NCI-H748 treated with DMSO at 0.1 percent for 48 hours (cell line): ENCODE measurements around the gene KIF6.
"Not testable (repeated sequence)": the region's sequence is repeated elsewhere in the genome, so short reads cannot be mapped to it uniquely, and the experiment has no call there.

Experiments used
- DNase-seq: peaks from one replicate; lab custom pipeline; 2025; lab: John Stamatoyannopoulos, UW

Gene KIF6

DNA sequence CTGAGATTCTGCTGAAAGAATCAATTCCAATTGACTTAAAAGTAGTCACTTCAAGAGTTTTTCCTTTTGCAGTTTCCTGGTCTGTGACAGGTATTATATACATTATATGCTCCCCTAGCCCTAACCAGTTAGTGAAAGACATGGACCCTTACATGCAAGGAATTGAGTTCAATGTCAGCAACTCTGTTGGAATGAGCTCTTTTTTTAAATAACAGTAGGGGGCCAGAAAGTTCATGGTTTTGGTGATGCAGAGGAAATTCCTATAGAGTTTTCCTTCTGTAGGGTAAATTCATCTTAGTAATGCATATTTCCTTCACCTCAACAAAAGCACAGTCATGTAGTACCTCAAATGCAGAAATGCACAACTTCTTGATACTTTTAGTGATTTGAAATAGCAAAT is 172.2 kb downstream of the KIF6 start:
- DNase-seq, result no peak

DNA sequence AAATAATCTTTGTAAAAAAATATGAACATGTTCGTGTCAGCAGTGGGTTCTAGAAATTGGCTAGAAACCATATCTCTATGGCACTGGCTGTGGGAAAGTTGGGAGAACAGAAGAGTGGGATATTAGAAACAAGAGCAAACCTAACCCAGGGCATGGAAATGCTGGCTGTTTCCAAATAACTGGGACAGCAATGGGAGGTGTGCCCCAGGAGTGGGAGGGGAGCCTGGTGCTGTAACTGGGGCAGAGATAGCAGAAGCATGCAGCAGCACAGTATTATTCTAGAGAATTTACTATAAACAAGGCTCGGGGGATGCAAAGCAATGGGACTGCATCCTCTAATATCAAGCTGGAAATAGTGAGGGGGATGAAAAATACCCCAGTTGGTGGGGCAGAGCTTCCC is 175.0 kb downstream of the KIF6 start:
- DNase-seq, result no peak

GRCh38 chr6:39546731-39547130 is 178.5 kb downstream of the KIF6 start:
- no peak for DNase-seq

- DNase-seq, result no peak
These were observed 181.3 kb downstream of the KIF6 start for GRCh38 chr6:39543950-39544349.

DNA sequence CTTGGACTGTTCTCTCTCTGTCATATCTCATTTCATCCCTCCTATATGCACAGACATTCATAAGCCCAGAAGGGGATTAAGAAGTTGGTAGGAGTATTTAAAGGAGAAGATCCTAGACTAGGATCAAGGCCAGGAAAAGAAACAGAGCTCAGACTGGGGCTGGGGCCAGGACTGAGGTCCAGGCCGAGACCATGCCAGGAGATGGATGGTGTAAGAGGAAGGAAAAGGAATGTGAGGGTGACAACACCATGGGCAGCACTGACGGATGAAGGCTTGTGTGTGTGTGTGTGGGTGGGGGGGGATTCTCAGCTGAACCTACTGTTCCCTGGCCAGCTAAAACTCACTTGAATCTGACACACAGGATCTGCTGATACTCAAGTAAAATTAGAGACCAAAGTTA is 182.1 kb downstream of the KIF6 start:
- no peak for DNase-seq

GRCh38 chr6:39540454-39540853 is 184.8 kb downstream of the KIF6 start:
- DNase-seq, result no peak

DNA sequence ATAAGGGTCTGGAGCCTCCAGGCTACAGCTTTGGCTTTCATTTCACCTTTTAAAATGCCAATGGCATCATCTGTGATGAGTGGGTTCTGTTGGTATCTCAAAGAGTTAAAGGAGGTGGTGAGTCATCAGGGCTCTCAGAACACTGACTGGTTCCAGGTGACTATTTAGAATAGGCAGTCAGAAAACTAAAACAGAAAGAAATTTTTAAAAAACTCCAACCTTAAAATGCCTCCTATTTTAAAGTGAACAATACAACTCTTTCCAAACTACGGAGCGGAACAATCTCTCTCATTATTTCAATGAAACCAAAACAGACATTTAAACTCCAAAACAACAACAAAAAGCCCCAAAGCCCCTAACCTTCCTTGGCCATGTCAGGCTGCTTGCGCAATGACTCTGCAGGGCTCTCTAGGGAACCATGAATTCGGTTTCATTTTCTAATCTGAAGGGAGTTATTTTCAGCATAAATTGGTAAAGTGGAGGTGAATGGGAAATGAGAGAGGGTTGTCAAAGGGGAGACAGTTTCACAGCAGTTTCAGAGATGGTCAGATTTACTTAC is 194.9 kb downstream of the KIF6 start:
- DNase-seq, result no peak

GRCh38 chr6:39527792-39528564 is 197.2 kb downstream of the KIF6 start:
- no peak for DNase-seq

DNA sequence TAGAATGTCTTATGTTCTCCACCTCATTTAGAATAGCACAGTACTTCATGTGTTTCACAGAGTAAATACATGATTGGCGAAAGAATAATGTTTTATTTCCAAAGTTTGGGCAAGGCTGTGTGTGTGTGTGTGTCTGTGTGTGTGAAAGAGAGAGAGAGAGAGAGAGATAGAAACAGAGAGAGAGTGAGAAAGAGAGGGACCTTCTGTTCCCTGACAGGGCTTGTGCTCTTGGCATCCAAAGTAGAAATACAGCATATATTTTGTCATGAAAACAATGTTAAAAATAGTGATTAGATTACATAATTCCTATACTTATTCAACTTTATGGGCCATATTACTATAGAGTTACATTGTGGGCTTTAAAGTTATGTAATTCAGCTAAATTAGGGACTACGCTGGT is 201.2 kb downstream of the KIF6 start:
- DNase-seq, result no peak

DNA sequence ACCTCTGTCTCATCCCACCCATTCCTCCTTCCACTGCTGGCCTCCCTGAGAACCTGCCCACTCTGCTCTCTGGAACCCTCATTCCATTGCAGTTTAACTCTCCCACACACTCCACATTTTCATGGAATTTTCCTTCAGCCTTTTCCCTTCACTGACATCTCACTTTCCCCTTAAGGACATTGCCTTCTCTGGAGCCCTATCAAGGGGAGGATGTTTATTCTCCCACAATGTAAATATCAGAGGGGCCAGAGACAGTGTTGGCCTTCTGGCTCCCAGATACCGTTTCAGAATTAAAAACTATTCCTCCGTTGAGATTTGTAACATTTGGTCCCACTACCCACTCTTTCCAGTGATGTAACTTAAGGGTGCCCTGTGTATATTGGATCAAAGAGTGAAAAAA is 203.2 kb downstream of the KIF6 start:
- DNase-seq, result no peak

DNA sequence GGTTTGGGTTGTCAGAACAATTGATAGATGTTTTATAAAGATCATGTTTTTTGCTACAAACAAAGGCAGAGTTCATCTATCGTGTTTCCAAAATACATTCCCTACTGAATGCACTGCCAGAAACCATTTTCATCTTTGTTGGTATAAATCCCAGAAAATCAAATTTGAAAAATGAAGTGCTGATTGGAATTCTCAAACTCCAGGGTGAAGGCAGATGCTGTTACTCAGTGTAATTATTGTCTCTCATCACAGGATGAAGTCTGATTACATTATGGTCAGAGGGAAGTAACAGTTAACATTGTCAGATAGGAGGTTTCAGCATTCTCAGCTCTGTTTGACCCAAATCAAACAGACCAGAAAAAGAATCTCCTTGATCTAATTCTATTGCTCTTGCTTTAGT is 204.3 kb downstream of the KIF6 start:
- DNase-seq, result no peak

DNA sequence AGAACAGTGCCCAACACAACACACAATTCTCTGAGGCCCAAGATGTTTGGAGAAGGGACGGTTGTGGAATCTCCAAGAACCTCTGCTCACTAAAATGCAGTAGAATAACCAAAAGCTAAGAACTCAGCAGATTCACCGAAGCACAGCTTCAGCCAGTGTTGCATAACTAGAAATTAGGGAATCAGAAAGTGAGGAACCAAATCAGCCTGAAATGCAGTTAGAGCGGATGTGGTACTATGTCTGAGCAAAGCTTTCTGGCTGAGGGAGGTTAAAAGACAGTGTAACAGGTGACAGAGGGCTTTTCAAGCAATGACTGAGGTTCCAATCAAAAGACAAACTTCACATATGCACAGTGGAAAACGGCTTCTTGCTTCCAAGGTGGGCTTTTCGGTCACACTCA is 204.8 kb downstream of the KIF6 start:
- DNase-seq, result no peak

- no peak for DNase-seq
These were observed 207.0 kb downstream of the KIF6 start for GRCh38 chr6:39518221-39518620.

GRCh38 chr6:39517756-39518155 is 207.5 kb downstream of the KIF6 start:
- no peak for DNase-seq

- DNase-seq, result no peak
These were observed 208.7 kb downstream of the KIF6 start for GRCh38 chr6:39516471-39516870.

DNA sequence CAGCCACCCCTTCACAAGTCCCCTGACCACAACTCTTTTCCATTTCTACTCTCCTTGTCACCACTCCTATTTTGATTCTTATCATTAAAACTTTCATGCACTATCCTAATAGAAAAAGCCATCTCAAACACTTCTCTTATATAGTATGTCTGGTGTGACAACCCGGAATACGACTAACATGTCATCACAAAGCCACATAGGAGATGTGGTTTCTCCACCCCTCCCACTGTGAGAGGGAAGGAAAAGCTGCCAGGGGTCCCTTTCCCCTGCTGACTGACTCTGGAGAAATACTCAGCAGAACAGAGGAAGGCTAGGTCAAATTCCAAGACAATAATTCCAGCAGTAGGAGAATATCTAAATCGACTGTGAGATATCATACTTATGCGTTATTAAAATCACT is 209.7 kb downstream of the KIF6 start:
- DNase-seq, result no peak

GRCh38 chr6:39515006-39515405 is 210.2 kb downstream of the KIF6 start:
- no peak for DNase-seq

GRCh38 chr6:39509831-39510230 is 215.4 kb downstream of the KIF6 start:
- DNase-seq, result not testable (repeated sequence)

GRCh38 chr6:39508515-39508914 is 216.7 kb downstream of the KIF6 start:
- DNase-seq, result peak; percentile 69

DNA sequence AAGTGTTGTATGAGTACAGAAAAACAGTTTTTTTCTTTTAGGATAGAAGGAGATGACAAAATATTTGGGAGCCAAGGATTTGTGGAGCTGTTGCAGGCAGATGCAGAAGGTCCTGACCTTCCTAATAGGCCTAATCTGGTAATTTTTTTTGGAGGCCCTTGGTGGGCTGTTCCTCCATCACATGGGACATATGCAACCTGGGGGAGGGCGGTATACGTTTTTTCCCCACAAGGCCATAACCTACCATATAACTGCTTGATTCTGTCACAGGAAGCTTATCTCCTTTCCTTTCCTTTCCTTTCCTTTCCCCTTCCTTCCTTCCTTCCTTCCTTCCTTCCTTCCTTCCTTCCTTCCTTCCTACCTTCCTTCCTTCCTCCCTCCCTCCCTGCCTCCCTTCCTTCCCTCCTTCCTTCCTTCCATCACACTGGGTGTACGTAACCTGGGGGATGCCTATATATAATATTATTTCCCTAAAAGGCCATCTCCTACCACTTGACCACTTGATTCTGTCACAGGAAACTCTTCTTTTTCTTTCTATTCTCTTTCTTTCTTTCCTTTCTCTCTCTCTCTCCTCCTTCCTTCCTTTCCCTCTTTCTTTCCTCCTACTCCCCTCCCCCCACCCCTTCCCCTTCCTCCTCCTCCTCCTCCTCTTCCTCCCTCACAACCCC is 217.7 kb downstream of the KIF6 start:
- no peak for DNase-seq

GRCh38 chr6:39502362-39502955 is 222.7 kb downstream of the KIF6 start:
- not testable (repeated sequence) for DNase-seq

GRCh38 chr6:39499053-39499452 is 226.2 kb downstream of the KIF6 start:
- DNase-seq, result no peak

DNA sequence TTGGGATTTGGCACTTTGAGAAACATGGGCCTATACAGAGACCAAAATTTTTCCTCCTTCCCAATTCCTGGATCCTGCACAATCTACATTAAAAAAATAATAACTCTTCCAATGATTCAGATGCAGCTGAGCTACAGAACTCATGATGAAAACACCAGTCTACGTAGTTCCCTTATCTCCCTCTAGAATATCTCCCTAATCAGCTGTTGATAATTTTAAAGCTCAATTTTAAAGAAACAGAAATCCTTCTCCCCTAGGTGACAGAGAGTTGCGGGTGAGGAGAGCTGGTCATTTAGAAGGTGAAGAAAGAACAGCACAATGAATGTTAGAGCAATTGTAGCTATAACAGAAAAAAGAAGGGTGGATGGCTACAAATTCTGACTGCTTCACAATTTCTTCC is 227.1 kb downstream of the KIF6 start:
- no peak for DNase-seq
